ENCODE results near the gene OR2L13. TPM values are rescaled to one million over a fixed set of nuclear protein-coding genes. Genes with fewer than 3 reads are reported as not detected.

The OR2L13 gene
- total and polyA plus RNA-seq, 12 donors = 0.07 to 1.3 (median 0.22) TPM; not detected in 5

- DNase-seq = no peak
- Histone ChIP-seq H3K4me1 (replicated peaks in 1 of 2) (no peaks in the 10 kb centered on the region), H3K4me3 (no peak within 1 kb of the TSS), H3K27ac (no peak within 1 kb of the TSS), H3K36me3 (replicated peaks in 1 of 2) (no peaks in the 10 kb centered on the region), H3K27me3 (no peaks in the 10 kb centered on the region), H3K9me3 (replicated peaks in 1 of 3) (no peaks in the 10 kb centered on the region)
- TF ChIP-seq CTCF (IDR thresholded peaks at IDR 0.05) (no peak), POLR2A (IDR thresholded peaks at IDR 0.05) (no peak)
- intact Hi-C loops (cut with DNase I) = no loop called here
- WGBS, 4 donors = 65 to 82% (median 78%) methylated on average over 3 of the region's 3 CpGs
Observed at GRCh38 chr1:248144513-248145198, 49.7 kb downstream of the OR2L13 start, which contains the start of gene OR2M5. Gene OR2M5 (plus strand): TSS chr1:248145148. CDS start chr1:248145148, 0 bp downstream.

Small RNAs within 50 kb of the gene (small RNA-seq; reads per million reads assigned to genes)
- gene RF00019 = 0 reads per million in 2 donors

Other genes starting within 250 kb of the OR2L13 start
- gene TRIM58, start 238.0 kb upstream of the OR2L13 start, total RNA-seq = 1 to 10 TPM in 2 of 9 donors, under 1 TPM in 6, not detected in 1; 0.49 to 8.0 (median 0.68) TPM
- under 1 TPM; 0.08 to 0.40 (median 0.10) TPM for gene TRIM58, start 238.0 kb upstream of the OR2L13 start, polyA plus RNA-seq
- 1 to 10 TPM in 2 of 9 donors, under 1 TPM in 1, not detected in 6; 1.00 to 2.5 (median 1.1) TPM for gene OR2W3, start 199.6 kb upstream of the OR2L13 start, total RNA-seq
- gene OR2W3, start 199.6 kb upstream of the OR2L13 start, polyA plus RNA-seq = under 1 TPM in 1 of 3 donors, not detected in 2; 0.20 TPM
- gene OR2T8, start 174.9 kb upstream of the OR2L13 start, total RNA-seq = not detected
- gene OR2T8, start 174.9 kb upstream of the OR2L13 start, polyA plus RNA-seq = not detected
- gene OR2AJ1, start 170.3 kb upstream of the OR2L13 start, total RNA-seq = under 1 TPM in 1 of 9 donors, not detected in 8; 0.33 TPM
- not detected for gene OR2AJ1, start 170.3 kb upstream of the OR2L13 start, polyA plus RNA-seq
- gene OR2L8, start 146.3 kb upstream of the OR2L13 start, total RNA-seq = under 1 TPM in 1 of 9 donors, not detected in 8; 0.67 TPM
- gene OR2L8, start 146.3 kb upstream of the OR2L13 start, polyA plus RNA-seq = not detected
- gene OR2AK2, start 130.0 kb upstream of the OR2L13 start, total RNA-seq = under 1 TPM in 1 of 9 donors, not detected in 8; 0.39 TPM
- gene OR2AK2, start 130.0 kb upstream of the OR2L13 start, polyA plus RNA-seq = not detected
- under 1 TPM in 2 of 9 donors, not detected in 7; 0.22 to 0.34 TPM for gene OR2L5, start 81.5 kb upstream of the OR2L13 start, total RNA-seq
- not detected for gene OR2L5, start 81.5 kb upstream of the OR2L13 start, polyA plus RNA-seq
- 1 to 10 TPM in 1 of 9 donors, under 1 TPM in 3, not detected in 5; 0.04 to 1.0 (median 0.39) TPM for gene OR2L2, start 65.1 kb upstream of the OR2L13 start, total RNA-seq
- under 1 TPM in 1 of 3 donors, not detected in 2; 0.08 TPM for gene OR2L2, start 65.1 kb upstream of the OR2L13 start, polyA plus RNA-seq
- gene OR2L3, start 48.3 kb upstream of the OR2L13 start, total RNA-seq = under 1 TPM in 1 of 9 donors, not detected in 8; 0.17 TPM
- not detected for gene OR2L3, start 48.3 kb upstream of the OR2L13 start, polyA plus RNA-seq
- gene OR2M5, start 50.0 kb downstream of the OR2L13 start, total RNA-seq = not detected
- not detected for gene OR2M5, start 50.0 kb downstream of the OR2L13 start, polyA plus RNA-seq
- gene OR2M2, start 79.6 kb downstream of the OR2L13 start, total RNA-seq = under 1 TPM in 1 of 9 donors, not detected in 8; 0.98 TPM
- not detected for gene OR2M2, start 79.6 kb downstream of the OR2L13 start, polyA plus RNA-seq
- gene OR2M3, start 102.1 kb downstream of the OR2L13 start, total RNA-seq = under 1 TPM in 2 of 9 donors, not detected in 7; 0.03 to 0.04 TPM
- not detected for gene OR2M3, start 102.1 kb downstream of the OR2L13 start, polyA plus RNA-seq
- gene OR2M4, start 136.2 kb downstream of the OR2L13 start, total RNA-seq = not detected
- gene OR2M4, start 136.2 kb downstream of the OR2L13 start, polyA plus RNA-seq = not detected
- gene OR2T33, start 182.8 kb downstream of the OR2L13 start, total RNA-seq = not detected
- gene OR2T33, start 182.8 kb downstream of the OR2L13 start, polyA plus RNA-seq = not detected
- not detected for gene OR2T12, start 208.2 kb downstream of the OR2L13 start, total RNA-seq
- not detected for gene OR2T12, start 208.2 kb downstream of the OR2L13 start, polyA plus RNA-seq
- not detected for gene OR2M7, start 229.4 kb downstream of the OR2L13 start, total RNA-seq
- gene OR2M7, start 229.4 kb downstream of the OR2L13 start, polyA plus RNA-seq = not detected